Activated CD4-positive, alpha-beta T cell treated with anti-CD3 and anti-CD28 coated beads for 24 hours (primary cell): ENCODE results near the gene CYP4F22.
"Not testable (repeated sequence)": the region's sequence is repeated elsewhere in the genome, so short reads cannot be mapped to it uniquely, and the experiment has no call there.

Experiments
- DNase-seq, 2 donors: peaks; one replicate each; pipeline ENCODE4 v3.0.0-alpha.2; 2020; ENCODE audit warnings: low read depth in 2 of 2

Gene CYP4F22

GRCh38 chr19:15488489-15489226, 19.7 kb upstream of the CYP4F22 start:
- DNase-seq = no peak

GRCh38 chr19:15495151-15495550, 13.2 kb upstream of the CYP4F22 start:
- no peak for DNase-seq

- DNase-seq = no peak
These were observed 10.0 kb upstream of the CYP4F22 start for GRCh38 chr19:15498156-15498858.

- no peak for DNase-seq
These were observed 9.4 kb upstream of the CYP4F22 start for GRCh38 chr19:15498910-15499309.

- no peak for DNase-seq
These were observed 6.7 kb upstream of the CYP4F22 start for GRCh38 chr19:15501596-15501995.

GRCh38 chr19:15502264-15502663, 6.1 kb upstream of the CYP4F22 start:
- no peak for DNase-seq

GRCh38 chr19:15506074-15506571, 2.2 kb upstream of the CYP4F22 start:
- no peak for DNase-seq

- DNase-seq = no peak
These were observed 974 bp upstream of the CYP4F22 start for GRCh38 chr19:15507068-15508034.

GRCh38 chr19:15511671-15512424, 3.5 kb downstream of the CYP4F22 start:
- no peak for DNase-seq

- not testable (repeated sequence) for DNase-seq
These were observed 6.9 kb downstream of the CYP4F22 start for GRCh38 chr19:15515227-15515625.

- no peak for DNase-seq
These were observed 8.0 kb downstream of the CYP4F22 start for GRCh38 chr19:15516363-15516762.

- DNase-seq = no peak
These were observed 9.5 kb downstream of the CYP4F22 start for GRCh38 chr19:15517778-15518177.

GRCh38 chr19:15519433-15519976, 11.2 kb downstream of the CYP4F22 start:
- no peak for DNase-seq

GRCh38 chr19:15524781-15525180, 16.5 kb downstream of the CYP4F22 start:
- DNase-seq = no peak

- no peak for DNase-seq
These were observed 17.0 kb downstream of the CYP4F22 start for GRCh38 chr19:15525291-15525690.

- no peak for DNase-seq
These were observed 18.1 kb downstream of the CYP4F22 start for GRCh38 chr19:15526408-15526807.

- no peak for DNase-seq
These were observed 19.4 kb downstream of the CYP4F22 start for GRCh38 chr19:15527705-15528104.

- no peak for DNase-seq
These were observed 21.5 kb downstream of the CYP4F22 start for GRCh38 chr19:15529774-15530372.

- DNase-seq = peak in 1 of 2 donors; percentile 30
These were observed 24.6 kb downstream of the CYP4F22 start for GRCh38 chr19:15532779-15533521.

- DNase-seq = not testable (repeated sequence)
These were observed 25.2 kb downstream of the CYP4F22 start for GRCh38 chr19:15533522-15533830.
